HG02798 (cell line): Measurements from ENCODE around the gene AFF2.

Experiments
- ATAC-seq: cut with Tn5 transposase; IDR thresholded peaks from one replicate; pipeline ENCODE4 v1.9.1; 2021; ENCODE audit warnings: mild to moderate bottlenecking; ENCODE audit not compliant: unreplicated experiment, poor library complexity

AFF2 gene

DNA sequence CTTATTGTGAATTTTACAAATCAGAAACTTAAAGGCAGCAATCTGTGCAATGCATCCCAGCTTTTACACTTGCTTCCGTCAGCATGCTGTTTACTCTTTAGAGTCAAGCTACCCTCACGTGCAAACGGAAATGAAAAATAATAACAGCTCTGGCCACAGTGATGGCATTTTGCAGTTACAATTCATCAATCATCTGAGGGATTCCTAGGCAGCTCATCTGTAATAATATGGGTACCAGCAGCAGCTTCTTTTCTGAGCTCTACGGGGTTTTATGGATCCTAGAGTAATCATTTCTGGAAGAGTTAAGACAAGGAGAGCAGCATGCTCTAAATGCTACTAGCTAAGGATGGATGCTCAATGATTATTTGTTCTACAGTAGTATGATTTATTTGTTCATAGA, 313.6 kb downstream of the AFF2 start:
- ATAC-seq, result no peak

DNA sequence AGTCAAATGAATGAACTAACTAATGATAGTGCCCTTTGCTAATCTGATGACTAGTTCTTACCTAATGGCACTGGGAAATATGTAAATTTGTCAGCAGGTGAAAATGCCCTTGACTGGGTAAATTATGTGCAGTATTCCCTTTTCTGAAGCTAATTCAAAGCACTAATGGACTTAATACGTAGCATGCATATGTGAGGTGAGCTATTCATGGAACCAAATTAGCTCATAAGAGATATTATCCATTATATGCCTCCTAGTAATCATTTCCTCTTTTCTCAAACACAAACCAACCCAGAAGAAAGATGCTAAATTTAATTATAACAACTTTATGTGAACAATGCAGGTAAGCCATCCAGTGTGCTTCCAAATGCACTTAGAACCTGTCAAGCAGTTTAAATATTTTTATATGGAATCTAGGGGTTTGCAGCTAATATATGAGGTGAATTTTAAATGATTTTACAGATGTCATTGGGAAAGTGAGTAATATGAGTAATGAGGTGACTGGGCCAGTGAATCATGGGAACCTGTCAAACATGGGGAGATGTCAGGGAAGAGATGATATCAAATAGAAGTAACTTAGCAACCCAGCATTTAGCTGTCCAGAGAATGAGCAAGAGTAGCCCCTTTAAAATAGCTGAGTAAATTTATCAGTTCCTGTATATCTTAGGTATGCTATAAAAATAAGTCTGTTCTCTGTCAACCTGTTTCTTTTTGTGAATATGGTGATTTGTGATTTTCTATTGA, 315.0 kb downstream of the AFF2 start:
- ATAC-seq, result no peak

DNA sequence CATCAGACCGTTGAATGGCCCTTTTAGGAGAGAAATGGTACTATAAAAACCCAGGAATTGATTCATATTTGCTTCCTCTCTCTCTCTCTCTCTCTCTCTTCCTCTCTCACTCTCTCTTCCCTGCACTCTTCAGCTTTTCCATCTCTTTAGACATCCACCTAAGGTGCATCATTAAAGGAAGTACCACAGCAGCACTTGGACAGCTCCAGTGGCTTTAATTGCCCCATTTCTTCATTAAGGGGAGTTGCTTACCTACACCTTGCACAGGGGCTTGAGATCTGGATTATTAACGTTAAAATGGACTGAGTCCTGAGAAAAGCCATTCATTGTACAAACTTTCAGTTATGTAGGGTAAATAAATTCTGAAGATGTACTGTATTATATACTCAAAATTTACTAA, 323.6 kb downstream of the AFF2 start:
- no peak for ATAC-seq

DNA sequence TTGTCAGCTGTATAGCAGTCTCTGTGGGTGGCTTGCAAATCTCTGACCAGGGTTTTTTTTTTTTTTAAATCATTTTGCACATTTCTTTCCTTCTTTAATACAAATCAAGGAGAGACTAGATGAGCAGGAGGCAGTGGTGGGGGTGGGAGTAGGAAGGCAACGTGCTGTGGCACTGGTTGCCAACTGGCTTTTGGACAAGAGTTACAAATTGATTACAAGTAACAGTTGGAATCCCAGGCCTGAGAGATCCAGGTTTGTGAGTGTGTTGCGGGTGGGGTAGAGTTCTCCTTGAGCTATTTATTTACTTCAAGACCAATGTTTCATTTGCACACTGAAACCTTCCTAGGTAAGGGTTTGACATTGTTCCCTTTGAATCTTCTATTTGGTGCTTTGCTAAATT, 325.3 kb downstream of the AFF2 start:
- ATAC-seq, result no peak

DNA sequence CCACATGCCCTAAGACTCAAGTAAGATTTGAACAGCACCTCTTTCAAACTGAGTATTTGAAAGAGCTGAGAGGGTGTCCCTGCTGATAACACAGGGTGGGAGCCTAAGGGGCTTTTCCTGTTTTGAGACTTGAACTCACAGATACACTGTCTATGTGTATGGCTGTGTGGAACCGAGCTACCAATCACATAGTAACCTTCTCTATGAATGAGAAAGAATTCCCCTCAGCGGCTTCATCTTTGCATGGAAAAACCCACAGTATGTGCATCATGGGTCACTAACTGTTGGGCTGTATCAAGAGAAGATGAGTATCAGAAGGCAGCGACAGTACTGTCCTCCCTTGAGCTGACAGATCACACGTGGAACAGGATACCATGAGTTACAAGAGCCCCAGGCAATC, 336.3 kb downstream of the AFF2 start:
- ATAC-seq, result no peak

DNA sequence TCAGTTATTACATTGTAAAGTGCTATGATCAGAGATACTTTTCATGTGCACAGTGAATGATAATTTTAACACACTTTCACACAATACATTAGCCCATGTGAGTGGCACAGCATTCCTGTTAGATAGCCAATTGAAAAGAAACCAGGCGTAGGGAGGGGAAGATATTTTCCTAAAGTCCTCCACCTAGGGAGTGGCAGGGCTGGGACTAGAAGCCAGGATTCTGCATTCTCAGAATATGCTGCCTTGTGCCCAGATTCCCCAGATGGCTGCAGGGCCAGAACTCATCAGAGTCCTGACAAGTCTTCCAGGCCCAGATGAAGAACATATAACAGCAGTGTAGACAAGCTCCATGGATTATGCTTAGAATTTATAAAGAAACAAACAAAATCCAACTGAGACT, 350.2 kb downstream of the AFF2 start:
- ATAC-seq, result no peak

DNA sequence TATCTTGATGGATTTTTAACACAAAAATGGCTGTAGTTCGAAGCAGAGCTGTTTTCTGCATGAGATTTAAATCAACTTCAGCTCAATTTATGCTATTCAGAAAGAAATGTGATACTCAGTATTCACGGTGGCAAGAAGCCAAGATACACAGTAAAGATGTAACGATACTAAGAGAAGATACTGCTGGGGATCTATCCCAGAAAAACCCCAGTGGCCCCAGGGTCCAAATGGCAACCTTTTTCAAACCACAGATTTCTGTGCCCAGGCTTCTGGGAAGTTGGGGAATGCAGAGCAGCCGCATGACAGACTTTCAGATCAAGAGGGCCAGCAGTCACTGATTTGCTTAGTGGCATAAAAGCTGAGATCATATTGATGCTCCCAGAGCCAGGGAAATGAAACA, 353.9 kb downstream of the AFF2 start:
- no peak for ATAC-seq

DNA sequence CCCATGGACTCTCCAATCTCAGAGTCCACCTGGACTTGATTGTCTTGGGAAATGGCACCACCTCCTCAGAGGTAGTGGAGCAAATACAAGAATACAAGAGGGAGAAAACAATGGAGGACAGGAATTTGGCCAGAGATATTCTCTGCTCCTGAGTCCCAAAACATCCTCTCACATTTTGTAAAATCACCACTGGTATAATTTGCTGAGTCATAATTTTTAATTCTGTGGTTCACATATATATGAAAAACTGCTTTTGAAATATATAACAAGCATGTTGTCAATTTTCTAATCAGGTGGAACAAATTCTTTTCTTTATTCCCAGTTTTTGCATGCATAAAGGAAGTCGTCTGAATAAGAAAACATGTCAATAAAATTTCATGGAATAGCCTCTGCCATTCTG, 356.1 kb downstream of the AFF2 start:
- ATAC-seq, result no peak

DNA sequence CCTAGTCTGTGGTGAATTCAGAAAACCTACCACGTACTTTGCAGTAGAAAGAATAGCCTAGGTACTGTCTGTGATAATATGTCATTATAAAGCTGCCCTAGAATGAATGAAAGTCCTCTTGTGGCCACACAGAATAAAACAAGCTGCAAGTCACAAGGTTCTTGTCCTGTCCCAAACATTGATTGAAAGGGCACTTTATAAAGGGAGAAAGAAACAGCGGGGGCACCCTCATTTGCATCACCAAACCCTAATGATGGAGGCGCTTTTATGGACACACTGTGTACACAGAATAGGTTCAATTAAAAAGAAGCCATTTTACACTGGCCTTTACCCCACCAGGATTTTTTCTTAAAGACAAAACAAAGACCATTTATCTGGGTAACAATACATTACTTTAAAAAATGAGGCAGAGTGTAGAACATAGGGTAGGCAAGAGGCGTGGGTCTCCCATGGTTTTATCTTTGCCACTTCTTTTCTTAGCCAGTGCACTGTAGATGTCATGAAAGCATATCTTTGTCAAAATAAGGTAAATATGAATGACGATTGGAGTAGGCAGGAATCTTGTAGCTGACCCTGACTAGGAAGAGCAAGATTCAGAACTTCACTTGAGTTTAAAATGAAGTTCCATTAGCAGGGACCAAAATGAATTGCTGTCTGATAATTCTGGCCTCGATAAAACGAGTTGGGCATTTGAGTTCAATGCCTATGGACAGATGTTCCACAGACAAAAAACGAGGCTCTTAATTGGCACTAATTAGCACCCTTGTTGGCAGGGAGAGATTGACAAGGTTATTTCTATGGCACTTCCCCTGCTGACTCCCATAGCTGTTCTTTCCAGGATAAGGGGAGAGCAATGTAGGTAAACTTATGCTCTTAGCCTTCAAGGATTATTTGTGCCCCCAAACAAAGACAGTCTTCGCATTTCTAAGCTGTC, 365.1 kb downstream of the AFF2 start:
- no peak for ATAC-seq

DNA sequence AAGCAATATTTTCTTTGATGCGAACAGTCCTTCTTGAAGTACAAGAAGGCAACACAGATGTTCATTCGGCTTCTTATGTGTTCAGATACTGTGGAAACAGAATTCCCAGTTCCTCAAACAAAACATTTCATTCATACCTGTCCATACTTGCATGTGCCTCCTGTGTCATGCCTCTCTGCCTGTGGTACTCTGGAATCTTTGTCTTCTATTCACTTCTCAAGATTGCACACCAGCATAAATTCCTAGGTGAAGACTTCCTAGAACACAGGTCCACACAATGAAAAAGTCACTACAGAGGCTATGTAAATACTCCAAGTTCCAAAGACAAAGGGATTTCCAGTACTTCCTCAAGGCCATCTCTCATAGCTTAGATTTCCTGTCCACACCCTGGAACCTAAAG, 367.2 kb downstream of the AFF2 start:
- ATAC-seq, result no peak

DNA sequence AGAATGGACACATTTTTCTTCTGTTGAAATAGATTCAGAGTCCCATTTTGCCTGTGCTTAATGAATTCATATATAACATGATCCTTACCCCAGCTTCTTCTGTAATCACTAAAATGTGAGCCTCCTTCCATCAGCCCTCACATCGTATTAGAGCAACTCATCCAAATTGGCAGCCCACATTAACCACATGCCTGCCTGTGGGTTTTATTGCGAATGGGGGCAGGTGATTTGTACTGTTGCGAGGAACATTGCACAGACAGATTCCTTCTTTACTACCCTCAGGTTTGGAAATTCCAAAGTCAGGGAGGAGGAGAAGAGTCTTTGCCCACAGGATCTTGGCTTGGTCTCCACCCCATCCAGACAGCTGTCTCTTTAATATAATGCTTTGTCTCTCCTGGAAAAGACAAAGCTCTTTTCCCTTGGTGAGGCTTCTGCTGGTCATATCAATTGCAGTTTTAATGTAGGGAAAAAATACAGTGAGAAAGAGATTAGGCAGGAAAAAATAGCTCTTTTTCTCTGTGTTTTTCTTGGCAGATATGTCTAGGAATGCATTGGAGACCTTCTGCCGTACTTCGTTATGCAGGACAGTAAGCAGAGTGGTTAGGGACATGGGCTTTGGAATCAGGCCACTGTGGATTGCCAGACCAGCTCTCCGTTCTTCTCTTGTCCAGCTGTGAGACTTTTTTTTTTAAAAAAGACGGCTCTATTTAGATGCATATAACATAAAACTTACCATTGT, 371.2 kb downstream of the AFF2 start:
- no peak for ATAC-seq

DNA sequence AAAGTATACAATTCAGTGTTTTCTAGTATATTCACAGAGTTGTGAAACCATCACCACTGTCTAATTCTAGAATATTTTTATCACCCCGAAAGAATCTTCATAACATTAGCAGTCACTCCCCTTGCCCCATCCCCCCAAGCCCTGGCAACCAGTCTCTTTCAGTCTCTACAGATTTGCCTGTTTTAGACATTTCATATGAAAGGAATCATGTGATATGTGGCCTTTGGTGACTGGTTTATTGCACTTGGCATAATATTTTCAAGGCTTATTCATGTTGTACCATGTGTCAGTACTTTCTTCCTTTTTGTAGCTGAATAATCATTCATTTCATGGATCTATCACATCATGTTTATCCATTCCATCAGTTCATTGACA, 371.7 kb downstream of the AFF2 start:
- no peak for ATAC-seq

DNA sequence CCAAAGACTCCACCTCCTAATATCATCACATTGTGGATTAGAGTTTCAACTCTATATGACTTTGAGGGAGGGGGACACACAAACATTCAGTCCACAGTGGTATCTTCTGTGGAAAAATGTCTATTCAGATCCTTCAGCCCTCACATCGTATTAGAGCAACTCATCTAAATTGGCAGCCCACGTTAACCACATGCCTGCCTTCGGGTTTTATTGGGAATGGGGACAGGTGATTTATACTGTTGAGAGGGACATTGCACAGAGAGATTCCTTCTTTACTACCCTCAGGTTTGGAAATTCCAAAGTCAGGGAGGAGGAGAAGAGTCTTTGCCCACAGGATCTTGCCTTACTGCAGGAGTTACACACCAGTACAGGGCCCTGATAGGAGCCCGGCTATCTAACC, 372.5 kb downstream of the AFF2 start:
- no peak for ATAC-seq

DNA sequence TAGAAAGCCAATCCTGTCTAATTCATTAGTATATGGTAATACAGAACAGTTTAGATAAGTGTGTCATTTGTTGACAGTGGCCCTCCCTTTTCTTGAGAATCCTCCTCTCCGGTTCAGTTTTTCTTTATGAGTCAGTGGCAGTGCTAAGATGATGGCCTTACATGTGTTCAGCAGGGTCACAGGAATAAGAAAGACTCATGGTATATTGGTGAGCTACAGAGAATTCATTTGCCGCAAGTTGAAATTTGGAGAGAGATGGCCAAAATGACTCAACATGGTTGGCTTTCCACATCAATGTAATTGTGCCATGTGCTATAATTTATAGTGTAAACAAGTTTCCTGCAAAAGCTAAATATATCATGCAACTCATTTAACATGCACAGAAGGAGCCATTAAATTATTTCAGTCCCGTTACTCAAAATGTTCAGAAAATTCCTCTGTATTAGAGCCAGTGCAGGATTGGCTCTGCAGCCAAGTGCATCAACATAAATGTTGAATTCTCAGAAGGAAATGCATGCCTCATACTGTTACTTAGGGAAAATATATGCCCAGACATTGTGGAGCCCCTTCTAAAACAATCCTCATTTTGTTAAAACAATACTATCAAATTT, 374.3 kb downstream of the AFF2 start:
- no peak for ATAC-seq

DNA sequence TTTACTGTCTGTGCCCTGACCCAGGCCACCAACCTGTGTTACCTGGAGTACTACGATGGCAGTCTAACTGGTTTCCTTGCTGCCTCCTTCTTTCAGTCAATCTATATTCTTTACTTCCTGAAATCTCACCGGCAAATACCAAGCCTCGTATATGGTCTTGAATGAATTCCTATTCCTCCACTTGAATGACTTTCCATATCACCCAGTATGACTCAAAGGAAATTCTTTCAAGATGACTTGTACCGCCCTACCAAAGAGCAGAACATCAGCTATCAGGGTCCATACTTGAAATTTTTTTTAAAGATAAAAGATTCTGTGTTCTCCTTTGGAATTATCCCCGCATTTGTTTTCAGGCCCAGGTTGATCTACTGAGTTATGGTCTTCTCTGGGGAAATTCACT, 378.0 kb downstream of the AFF2 start:
- ATAC-seq, result no peak

DNA sequence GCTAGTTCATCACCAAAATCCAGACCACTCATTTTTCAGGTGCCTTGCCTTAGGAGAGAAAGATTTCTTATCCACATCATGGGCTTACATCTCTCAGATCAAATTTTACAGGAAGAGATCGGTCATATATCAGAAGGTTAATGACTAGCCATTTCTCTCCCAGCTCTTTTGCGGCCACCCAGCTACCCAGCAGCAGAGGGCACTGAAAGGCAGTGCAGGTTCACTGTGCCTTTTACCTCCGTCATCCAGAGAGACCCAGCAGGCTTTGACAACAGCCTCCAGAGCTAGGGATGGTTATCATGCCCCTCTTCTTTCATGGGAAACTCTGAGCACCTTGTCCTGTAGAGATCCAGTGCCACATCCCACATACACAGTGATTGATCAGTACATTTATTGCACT, 384.8 kb downstream of the AFF2 start:
- ATAC-seq, result no peak

DNA sequence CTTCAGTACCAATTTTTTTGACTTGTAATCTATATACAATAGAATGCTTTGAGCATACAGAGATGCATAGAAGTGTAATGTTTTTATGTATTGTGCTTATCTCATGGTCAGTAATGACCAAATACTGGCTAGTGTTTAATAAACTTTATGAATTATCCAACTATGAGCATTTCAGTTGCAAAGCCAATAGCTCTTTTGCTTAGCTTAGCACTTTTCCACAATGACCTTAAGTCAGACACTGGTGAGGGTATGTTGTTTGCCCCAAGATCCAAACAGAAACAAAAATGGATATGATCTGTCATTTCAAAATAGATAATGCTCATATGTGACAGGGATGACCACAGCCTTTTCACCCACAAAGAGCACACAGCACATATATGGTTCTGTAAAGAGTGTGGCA, 393.0 kb downstream of the AFF2 start:
- ATAC-seq, result no peak

DNA sequence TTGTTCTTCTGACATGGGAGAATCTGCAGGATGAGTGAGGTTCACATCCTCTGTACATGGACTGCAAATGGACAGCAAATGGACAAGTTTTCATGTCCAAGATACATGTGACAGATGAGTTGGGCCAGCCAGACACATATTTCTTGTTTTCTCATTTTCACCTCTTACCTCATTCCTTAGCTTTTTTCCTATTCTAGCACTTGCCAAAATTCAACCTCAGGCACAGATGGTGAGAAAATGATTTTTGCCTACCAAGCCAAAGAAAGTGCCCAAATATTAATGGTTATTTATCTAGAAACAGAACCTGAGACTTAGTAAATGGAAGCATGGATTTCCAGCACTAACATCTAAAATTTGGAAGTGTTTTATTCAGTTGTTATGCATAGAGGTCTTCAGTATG, 402.2 kb downstream of the AFF2 start:
- ATAC-seq, result no peak

DNA sequence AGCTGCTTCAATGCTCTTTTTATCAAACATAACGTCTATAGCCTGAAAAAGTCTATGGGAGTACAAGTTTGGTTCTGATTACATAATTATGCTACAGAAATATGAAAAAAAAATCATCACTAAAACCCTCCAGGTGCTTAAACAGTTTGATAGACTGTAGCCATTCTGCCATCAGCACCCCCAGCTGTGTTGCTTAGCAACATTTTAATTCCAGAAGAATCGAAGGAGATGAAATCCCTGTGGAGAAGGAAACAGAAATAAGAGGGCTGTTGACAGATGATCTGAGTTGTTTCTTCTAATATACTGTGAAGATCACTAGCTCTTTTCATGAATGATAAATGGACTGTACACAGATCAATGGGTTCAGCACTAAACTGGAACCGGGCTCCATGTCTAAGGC, 402.8 kb downstream of the AFF2 start:
- no peak for ATAC-seq

DNA sequence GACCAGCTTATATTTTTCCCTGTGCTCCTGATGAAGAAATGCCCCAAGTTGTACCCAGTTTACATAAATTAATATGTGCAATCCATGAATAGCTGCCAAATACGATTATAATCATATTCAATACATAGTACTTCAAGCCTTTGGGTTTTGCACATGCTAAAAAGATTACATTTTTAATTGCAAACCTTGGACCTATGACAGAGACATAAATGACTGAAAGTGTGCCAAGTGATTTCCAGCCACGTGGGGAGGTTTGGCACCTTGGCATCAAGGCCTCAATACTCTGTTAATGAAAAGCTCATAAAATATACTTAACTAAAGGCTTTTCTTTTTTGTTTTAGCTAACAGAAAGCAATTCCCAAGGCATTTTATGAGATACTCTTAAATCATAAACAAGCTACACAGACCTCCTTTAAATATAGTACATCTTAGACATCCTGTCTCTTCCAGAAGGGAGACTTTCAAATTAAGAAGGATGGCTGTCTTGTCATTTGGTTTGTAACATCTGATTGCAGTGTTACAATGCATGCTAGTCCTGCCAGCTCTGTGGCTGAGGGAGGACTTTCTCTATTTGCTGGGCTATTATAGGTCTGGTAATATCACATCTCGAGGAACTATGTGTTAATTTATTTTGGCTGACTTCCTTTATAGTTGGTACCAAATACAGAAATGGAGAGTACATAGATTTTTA, 404.1 kb downstream of the AFF2 start:
- no peak for ATAC-seq
